ENCODE data around the gene ITFG1. TPM values are rescaled to one million over a fixed set of nuclear protein-coding genes. Genes with fewer than 3 reads are reported as not detected.

The ITFG1 gene
- total and polyA plus RNA-seq, 2 of the 8 experiments (the other 6 are each of a cell fraction or from before 2014, with no cell fraction given): 13.8 to 22.2 TPM

DNA sequence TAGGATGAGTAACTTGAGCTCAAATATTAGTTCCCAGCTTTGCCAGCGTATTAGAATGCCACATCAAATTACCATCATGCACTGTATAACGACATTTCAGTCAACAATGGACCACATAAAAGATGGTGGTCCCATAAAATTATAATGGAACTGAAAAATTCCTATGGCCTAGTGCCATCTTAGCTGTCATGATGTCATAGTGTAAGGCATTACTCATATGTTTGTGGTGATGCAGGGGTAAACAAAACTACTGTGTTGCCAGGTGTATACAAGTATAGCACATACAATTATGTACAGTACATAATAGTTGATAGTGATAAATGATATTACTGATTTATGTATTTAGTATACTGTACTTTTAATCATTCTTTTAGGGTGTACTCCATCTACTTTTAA lies 262.7 kb downstream of the ITFG1 start (continued):
- TF ChIP-seq JUND (IDR thresholded peaks at IDR 0.05; ENCODE audit: low read length): no peak
- no peak for TF ChIP-seq TEAD4 (IDR thresholded peaks at IDR 0.05; ENCODE audit: low read depth, low read length)
- TF ChIP-seq SUZ12 (IDR thresholded peaks at IDR 0.05; ENCODE audit: low read length): no peak
- TF ChIP-seq RAD21 (IDR thresholded peaks at IDR 0.05 in 1 of 2, conservative IDR thresholded peaks at IDR 0.05 in 1 of 2; ENCODE audit: low read depth in 2 of 2, low read length in 2 of 2): no peak
- TF ChIP-seq POLR2AphosphoS5 (IDR thresholded peaks at IDR 0.05; ENCODE audit: low read depth, low read length): no peak
- TF ChIP-seq ZNF274 (IDR thresholded peaks at IDR 0.05; ENCODE audit: borderline replicate concordance, extremely low read depth, low read length): no peak
- no peak for TF ChIP-seq MAFK (IDR thresholded peaks at IDR 0.05; ENCODE audit: low read depth, low read length)

Measured in H1 (cell line).